HG03469 (cell line): ENCODE data around the gene RAC2.

Source experiments
- ATAC-seq: cut with Tn5 transposase; IDR thresholded peaks from one replicate; pipeline ENCODE4 v1.9.1; 2021; ENCODE audit warnings: mild to moderate bottlenecking, moderate library complexity, moderate number of reproducible peaks; ENCODE audit not compliant: unreplicated experiment

Gene RAC2

GRCh38 chr22:37192204-37192603, 51.9 kb downstream of the RAC2 start:
- ATAC-seq: no peak

GRCh38 chr22:37190262-37190780, 53.7 kb downstream of the RAC2 start:
- no peak for ATAC-seq

DNA sequence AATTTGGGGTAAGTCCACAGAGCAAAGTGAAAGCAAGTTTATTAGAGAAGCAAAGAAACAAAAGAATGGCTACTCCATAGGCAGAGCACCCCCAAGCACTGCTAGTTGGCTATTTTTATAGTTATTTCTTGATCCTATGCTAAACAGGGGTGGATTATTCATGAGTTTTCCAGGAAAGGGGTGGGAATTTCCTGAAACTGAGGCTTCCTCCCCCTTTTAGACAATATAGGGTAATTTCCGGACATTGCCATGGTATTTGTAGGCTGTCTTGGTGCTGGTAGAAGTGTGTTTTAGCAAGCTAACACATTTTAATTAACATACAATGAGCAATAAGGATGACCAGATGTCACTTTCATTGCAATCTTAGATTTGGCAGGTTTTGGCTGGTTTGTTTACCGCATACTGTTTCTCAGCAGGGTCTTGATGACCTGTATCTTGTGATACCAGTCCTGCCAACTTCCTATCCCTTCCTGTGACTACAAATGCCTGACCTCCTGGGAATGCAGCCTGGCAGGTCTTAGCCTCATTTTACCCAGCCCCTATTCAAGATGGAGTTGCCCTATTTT, 55.1 kb downstream of the RAC2 start:
- no peak for ATAC-seq

DNA sequence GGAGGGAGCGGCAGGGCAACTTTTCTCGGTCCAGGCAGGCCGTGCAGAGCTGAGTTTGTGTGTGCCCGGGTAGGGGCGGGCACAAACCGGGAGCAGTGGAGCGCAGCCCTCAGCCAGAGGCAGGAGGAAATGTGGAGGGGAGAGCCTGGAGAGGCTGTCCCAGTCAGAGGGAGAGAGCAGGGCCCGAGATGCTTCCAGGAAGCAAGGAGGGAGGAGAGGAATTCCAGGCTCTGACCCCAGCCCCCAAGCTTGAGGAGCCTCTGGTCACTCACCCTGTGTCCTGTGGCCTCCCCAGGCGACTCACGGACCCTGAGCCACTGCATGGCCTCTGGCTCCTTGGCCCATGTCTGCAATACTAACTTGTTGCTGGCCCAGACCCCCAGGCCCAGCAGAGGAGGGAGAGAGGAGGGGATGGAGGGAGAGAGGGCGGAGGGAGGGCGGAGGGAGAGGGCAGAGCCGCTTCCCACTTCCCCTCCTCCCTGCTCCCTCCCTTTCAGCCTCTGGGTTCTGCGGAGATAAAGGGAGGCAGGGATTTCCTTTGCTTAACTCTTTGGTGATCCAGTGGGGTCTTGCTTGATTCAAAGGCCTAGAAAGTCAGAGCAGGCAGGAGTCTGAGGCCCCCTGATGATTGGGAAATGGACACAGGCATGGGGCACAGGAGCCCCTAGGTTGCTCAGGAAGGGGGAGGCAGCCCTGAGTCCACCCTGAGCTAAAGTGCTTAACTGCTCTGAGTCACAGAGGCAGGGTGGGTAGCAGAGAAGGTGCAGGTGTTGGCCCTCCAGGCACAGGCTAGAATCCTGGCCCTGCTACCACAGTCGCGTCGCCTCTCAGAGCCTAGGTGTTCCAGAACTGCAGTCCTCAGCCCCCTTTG, 55.9 kb downstream of the RAC2 start, which contains the start of gene C1QTNF6:
Gene C1QTNF6, minus strand, starts transcription at position 357 of the 871 bp plus-strand sequence. Its CDS starts 34 bp downstream, at position 323.
- no peak for ATAC-seq

GRCh38 chr22:37187552-37187890, 56.5 kb downstream of the RAC2 start:
- no peak for ATAC-seq

DNA sequence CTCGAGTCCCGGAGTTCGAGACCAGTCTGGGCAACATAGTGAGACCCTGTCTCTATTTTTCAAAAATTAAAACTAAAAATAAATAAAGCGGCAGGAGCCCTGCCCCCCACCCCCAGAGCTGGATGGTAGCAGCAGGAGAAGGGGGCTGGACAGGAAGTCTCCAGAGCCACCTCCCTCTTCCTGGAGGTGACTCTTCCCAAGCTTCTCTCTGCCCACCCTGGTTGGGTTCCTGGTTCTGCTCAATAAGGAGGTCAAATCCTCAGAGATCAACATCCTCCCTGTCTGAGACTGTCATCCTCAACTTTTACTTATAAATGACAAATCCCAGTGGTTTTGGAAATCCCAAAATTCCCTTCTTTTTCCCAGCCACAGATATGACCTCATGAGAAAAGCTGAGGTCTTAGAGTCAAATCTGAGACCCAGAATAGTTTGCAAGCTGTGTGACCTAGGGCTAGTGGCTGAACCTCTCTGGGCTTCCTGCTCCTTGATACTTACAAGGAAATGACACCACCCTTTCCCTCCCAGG, 57.0 kb downstream of the RAC2 start:
- ATAC-seq: no peak

DNA sequence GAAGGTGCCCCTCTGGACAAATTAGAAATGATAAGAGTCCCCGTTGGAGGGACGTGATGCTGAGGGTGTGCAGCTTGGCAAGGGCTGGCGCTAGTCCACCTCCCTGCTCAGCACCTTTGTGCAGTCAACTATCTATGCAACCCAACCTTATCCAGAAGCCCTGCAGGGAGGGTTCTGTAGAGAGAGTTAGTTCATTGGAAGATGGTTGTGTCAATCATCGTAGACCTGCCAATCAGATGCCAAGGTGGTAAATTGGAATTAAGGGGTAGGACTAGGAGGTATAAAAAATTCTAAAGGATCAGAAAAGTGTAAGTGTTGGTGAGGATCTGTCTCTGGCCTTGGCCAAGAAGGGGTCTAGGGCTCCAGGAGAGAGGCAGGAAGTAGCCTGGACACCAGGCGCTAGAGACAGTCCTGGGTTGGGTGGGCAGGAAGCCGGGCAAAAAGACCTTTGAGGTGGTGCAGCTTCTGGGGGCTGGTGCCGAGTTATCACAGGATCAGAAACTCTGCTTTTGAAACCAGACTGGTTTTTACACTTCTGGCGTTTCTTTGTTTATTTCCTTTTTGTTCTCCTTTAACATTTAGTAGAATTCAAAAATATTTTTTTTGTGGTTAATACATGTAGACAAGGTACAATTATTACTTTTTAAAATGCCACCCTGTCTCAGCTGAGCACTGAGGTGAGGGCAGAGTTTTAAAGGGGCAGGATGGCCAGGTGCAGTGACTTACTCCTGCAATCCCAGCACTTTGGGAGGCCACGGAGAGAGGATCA, 57.7 kb downstream of the RAC2 start:
- ATAC-seq: no peak

DNA sequence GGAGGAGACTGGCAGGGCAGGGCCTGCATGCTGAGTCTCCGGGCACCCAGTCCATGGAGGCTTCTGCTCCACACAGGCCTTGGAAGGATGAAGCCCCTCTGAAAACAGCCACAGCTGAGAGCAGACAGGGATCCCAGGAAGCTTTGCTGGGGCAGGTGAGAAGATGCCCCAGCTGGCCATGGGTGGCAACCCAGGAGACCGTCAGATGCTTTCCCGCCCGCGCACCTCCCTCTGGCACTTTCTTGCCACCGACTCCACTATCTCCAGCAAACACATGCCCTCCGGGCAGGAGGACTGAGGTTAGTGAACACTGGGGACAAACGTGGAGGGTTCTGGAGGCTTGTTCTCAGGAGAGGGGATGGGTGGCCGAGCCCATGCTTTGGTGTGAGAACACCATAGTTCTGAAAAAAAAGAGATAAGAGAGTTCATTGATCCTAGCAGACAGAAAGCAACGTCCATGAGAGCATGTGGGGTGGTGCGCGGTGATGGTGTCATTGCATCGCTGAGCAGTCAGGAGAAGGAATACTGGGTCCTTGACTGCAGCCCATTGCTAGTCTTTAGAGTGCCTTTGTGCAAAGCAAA, 58.3 kb downstream of the RAC2 start:
- no peak for ATAC-seq

- no peak for ATAC-seq
Measured at GRCh38 chr22:37184816-37185541, 59.1 kb downstream of the RAC2 start.

DNA sequence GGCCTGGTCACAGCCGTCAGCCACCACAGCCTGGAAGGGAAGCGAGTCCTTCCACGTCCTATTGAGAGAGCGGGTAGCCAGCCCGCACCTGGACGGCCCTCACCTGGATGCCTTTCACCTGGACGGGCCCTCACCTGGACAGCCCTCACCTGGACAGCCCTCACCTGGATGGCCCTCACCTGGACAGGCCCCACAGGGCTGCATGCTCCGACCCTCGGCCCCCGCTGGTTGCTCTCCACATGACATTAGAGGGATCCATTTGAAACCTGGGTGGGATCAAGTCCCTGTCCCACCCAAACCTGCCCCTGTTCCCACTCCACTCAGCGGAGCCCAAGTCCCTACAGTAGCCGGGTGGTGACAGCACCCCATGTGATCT, 59.7 kb downstream of the RAC2 start:
- ATAC-seq: no peak

GRCh38 chr22:37183432-37184379, 60.4 kb downstream of the RAC2 start:
- ATAC-seq: no peak

- no peak for ATAC-seq
Measured at GRCh38 chr22:37182949-37183245, 61.2 kb downstream of the RAC2 start.

- no peak for ATAC-seq
Measured at GRCh38 chr22:37182101-37182948, 61.7 kb downstream of the RAC2 start.

DNA sequence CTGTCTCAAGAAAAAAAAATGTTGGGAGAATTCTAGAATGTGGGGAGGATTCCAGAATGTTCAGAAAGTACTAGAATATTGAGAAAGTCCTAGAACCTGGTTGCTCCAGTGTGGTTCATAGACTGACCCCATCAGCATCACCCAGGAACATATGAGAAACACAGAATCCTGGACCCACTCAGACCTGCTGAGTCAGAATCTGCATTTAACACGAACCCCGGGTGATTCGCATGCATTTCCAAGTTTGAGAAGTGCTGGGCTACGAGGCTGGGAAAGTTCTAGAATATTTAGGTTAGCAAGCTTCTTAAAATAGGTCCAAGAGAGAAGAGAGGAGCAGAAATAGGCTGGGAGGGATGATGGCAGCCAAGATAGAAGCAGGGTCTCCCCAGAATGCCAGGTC, 62.4 kb downstream of the RAC2 start:
- no peak for ATAC-seq

GRCh38 chr22:37180531-37181231, 63.4 kb downstream of the RAC2 start:
- ATAC-seq: no peak

- ATAC-seq: no peak
Measured at GRCh38 chr22:37179622-37180420, 64.2 kb downstream of the RAC2 start.

DNA sequence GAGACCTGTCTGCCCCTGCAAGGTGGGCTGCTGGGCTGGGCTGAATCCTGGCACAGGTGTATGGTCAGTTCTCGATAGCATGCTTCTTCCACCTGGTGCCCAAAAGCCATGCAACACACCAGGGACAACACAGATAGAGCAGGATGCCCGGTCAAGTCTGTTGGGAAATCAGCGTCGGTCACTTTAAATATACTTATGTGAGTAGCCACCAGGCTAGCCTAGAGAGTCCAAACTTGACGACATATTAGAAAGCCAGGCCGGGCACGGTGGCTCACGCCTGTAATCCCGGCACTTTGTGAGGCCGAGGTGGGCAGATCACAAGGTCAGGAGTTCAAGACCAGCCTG, 65.0 kb downstream of the RAC2 start:
- ATAC-seq: no peak
